Stimulated activated CD4-positive, alpha-beta T cell treated with anti-CD3 and anti-CD28 coated beads, Interleukin-4, amount 100 ng/mL, for 24 hours (primary cell): ENCODE measurements around the gene EPHA8.

Source experiments
- DNase-seq: peaks from one replicate; pipeline ENCODE4 v3.0.0-alpha.2; 2020

The EPHA8 gene

GRCh38 chr1:22569269-22569668, 6.0 kb downstream of the EPHA8 start:
- DNase-seq: no peak

GRCh38 chr1:22570140-22570909, 7.0 kb downstream of the EPHA8 start:
- no peak for DNase-seq

GRCh38 chr1:22572818-22573217, 9.5 kb downstream of the EPHA8 start:
- no peak for DNase-seq

GRCh38 chr1:22573237-22573636, 9.9 kb downstream of the EPHA8 start:
- no peak for DNase-seq

- no peak for DNase-seq
These were observed 12.4 kb downstream of the EPHA8 start for GRCh38 chr1:22575532-22576149.

GRCh38 chr1:22576150-22576544, 12.9 kb downstream of the EPHA8 start:
- DNase-seq: no peak

GRCh38 chr1:22576617-22577016, 13.3 kb downstream of the EPHA8 start:
- no peak for DNase-seq

- DNase-seq: no peak
These were observed 15.6 kb downstream of the EPHA8 start for GRCh38 chr1:22578732-22579361.

GRCh38 chr1:22579541-22580155, 16.4 kb downstream of the EPHA8 start:
- no peak for DNase-seq

GRCh38 chr1:22582661-22583635, 19.7 kb downstream of the EPHA8 start:
- DNase-seq: no peak

GRCh38 chr1:22584001-22584562, 20.8 kb downstream of the EPHA8 start:
- no peak for DNase-seq

- no peak for DNase-seq
These were observed 21.7 kb downstream of the EPHA8 start for GRCh38 chr1:22584970-22585369.

- no peak for DNase-seq
These were observed 22.2 kb downstream of the EPHA8 start for GRCh38 chr1:22585471-22585870.

- DNase-seq: no peak
These were observed 23.3 kb downstream of the EPHA8 start for GRCh38 chr1:22586356-22587130.

GRCh38 chr1:22587247-22587646, 24.0 kb downstream of the EPHA8 start:
- no peak for DNase-seq

GRCh38 chr1:22588899-22589422, 25.7 kb downstream of the EPHA8 start:
- DNase-seq: no peak

GRCh38 chr1:22591576-22591975, 28.3 kb downstream of the EPHA8 start:
- DNase-seq: no peak

GRCh38 chr1:22592051-22592450, 28.8 kb downstream of the EPHA8 start:
- no peak for DNase-seq

GRCh38 chr1:22592919-22593790, 29.9 kb downstream of the EPHA8 start:
- DNase-seq: no peak

GRCh38 chr1:22594396-22594795, 31.1 kb downstream of the EPHA8 start:
- no peak for DNase-seq
